HG02885 (cell line): ENCODE measurements around the gene ST6GALNAC3.

Source experiments
- ATAC-seq: cut with Tn5 transposase; IDR thresholded peaks from one replicate; pipeline ENCODE4 v1.9.1; 2021; ENCODE audit warnings: mild to moderate bottlenecking; ENCODE audit not compliant: unreplicated experiment, poor library complexity

ST6GALNAC3 gene

GRCh38 chr1:76657623-76658022 lies 583.1 kb downstream of the ST6GALNAC3 start:
- no peak for ATAC-seq

DNA sequence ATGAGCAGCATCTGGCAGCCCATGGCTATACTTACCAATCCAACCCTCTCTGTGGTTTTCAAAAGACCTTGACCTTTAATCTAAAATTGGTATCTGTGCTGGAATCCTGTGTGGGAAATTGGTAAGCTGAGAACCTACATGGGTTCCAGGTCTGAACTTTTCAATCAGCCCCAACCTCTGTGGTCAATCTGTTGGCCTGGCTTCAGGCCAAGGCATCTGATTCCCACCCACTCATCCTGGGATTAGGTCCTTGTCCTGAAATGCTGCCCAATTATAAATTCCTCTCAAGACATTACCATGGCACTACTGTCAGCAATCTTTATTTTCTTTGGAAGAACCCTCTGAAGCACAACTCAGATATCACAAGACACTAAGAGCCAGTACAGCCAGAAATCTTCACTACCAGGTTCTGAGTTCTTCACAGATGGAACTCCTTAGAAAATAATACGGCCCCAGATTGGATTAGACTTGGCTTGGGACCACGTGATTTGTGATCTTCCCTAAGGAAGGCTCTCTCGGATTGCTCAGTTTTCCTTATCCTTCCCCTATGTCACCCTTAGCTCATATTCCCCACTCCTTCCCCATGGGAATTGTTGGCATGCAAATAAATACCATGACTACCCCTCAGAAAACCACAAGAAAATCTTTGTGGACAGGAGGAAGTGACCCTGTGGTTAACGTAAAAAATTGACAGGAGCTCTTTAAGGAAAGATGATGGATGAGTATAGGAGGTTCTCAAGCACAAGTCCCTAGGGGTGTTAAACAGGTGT lies 584.8 kb downstream of the ST6GALNAC3 start:
- ATAC-seq: no peak

DNA sequence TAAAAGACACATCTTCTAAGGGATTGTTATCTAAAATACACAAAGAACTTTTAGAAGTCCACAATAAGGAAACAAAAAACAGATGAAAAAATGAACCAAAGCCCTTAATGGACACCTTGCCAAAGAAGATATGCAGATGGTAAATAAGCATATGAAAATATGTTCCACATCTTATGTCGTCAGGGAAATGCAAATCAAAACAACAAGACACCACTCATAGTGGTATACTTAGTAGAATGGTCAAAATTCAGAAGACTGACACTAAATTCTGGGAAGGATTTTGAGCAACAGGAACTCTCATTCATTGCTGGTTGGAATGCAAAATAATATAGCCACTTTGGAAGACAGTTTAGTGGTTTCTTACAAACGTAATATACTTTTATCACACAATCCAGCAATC lies 587.0 kb downstream of the ST6GALNAC3 start:
- no peak for ATAC-seq

- no peak for ATAC-seq
Measured at GRCh38 chr1:76666499-76666898, 592.0 kb downstream of the ST6GALNAC3 start.

DNA sequence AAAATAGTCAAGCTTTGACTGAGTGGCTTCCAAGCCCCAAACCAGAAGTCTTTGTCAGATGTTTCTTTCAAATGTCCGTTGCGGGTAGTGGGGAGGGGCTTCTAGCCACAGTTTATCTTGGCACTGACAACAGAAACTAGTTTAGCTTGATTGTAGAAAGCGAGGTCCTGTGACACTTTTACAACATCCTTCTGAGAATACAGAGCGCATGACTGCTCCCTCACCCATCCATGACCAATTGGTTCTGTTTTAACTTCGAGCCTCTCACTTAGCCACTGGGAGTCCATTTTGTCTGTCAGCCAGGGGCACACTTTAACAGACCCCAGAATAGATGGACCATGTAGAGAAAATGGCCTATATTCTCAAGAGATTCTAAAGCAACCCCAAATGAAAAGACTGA lies 593.5 kb downstream of the ST6GALNAC3 start:
- peak; percentile 94 for ATAC-seq

GRCh38 chr1:76669131-76669530 lies 594.6 kb downstream of the ST6GALNAC3 start:
- ATAC-seq: no peak

GRCh38 chr1:76669624-76670315 lies 595.2 kb downstream of the ST6GALNAC3 start:
- no peak for ATAC-seq

DNA sequence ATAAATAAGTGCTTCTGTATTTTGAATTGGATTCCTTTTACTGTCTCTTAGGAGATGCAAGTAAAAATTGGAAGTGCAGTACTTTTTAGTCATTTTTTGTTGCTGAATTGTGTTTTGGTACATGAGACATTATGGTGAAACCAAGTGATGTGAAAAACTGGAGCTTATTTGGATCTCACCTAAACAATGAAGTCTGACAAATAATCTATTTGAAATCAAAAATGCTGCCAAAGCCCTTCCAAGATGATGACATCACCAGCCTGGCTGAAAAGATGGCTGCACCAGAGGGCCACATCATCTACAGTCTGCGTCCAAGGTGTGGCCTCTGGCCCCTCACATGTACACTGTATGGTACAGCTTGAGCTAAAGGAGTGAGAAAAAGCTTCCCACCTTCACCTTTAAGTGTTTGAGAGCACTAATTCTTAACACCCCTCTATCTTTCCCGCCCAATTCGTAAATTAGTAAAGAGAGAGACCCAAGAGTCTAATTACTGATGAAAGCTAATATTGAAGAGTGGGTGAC lies 600.2 kb downstream of the ST6GALNAC3 start:
- no peak for ATAC-seq

DNA sequence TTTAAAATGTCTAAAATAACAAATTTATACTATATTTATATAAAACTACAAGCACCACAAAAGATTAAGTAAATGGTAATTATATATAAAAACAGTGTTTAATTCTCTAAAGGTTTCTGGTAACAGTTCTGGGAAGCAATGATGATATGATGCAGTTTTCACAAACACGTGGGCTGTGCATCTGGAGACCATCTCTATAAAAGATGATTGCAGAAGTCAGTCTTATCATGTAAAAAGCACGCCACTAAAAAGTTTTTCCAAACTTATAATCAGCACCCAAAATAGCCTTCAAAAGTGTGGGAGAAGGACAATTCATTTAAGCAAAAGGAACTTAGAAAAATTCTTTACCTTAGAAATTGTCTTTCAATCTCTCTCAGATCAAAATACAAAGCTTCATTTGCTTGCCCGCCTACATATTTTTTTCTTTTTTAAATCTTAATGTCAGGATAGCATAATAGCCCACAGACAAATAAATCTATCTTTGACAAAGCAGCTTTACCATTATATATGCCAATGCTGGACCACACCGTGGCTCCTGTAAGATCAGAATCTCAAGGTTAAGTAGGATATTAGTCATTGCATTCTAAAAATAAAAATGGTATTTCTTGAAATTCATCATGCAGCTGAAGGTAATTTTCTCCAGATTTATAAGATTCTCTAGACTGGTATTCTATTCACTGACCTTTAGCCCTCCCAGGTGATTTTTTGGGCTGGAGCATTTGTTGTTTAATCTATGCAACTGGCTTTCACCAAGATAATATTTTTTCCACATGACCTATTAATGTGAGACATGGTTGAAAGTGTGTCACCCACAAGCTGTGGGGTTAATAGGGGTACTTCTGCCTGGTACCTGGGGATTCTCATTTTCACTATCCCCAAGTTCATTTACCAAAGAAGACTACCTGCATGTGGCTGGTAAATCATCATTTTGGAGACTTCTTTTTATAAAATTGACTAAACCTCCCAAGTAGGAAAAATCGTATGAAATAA lies 603.2 kb downstream of the ST6GALNAC3 start:
- peak; percentile 76 for ATAC-seq

DNA sequence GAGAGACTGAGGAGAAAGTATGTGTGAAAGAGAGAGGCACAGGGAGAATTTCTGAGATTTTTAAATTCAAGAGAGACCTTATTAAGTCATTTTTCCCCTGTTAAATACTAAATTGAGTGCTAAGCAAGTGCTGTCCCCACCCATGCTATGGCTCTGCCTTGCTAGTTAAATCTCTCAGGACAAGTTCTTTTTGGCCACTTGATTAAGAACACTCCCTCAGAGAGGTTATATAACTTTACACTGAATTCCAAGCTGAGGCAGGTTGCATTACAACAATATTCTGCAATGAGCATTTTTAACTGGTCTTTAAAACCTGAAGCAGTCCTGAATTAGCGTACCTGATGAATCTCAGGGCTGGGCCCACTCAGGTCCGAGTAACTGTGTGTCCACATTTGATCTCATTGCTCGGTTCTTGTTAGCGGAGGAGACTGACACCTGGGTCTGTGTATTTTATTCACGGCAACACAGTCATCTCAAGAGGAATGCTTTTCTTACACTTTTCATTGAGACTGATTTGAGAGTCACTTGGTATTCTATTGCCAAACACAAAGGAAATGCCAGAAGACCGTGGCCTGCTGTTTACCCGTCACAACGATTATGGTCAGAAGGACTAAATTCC lies 605.1 kb downstream of the ST6GALNAC3 start:
- ATAC-seq: no peak

DNA sequence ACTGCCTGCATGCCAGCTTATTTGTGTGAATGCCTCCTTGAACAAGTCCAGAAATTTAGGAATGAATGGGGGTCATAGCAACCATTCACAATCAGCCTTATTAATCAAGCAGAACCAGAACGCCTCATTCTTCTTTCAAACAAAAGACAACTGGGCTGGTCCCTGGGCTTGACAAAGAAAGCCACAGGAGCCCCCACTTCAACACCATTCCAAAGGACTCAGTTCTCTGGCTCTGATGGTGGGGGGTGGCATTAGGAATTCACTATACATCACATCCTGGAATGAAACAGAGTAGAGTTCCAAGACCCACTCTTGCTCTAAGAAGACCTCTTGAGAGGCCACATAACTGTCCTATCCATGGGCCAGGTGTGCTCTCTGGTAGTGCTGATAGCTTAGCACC lies 606.1 kb downstream of the ST6GALNAC3 start:
- ATAC-seq: no peak

- ATAC-seq: no peak
Measured at GRCh38 chr1:76682138-76682537, 607.6 kb downstream of the ST6GALNAC3 start.
